Kidney glomerular epithelial cell (primary cell): Measurements from ENCODE around the gene NINJ1.

ENCODE experiments used
- DNase-seq: peaks from one replicate; lab custom pipeline; 2025; lab: John Stamatoyannopoulos, UW

Gene NINJ1

DNA sequence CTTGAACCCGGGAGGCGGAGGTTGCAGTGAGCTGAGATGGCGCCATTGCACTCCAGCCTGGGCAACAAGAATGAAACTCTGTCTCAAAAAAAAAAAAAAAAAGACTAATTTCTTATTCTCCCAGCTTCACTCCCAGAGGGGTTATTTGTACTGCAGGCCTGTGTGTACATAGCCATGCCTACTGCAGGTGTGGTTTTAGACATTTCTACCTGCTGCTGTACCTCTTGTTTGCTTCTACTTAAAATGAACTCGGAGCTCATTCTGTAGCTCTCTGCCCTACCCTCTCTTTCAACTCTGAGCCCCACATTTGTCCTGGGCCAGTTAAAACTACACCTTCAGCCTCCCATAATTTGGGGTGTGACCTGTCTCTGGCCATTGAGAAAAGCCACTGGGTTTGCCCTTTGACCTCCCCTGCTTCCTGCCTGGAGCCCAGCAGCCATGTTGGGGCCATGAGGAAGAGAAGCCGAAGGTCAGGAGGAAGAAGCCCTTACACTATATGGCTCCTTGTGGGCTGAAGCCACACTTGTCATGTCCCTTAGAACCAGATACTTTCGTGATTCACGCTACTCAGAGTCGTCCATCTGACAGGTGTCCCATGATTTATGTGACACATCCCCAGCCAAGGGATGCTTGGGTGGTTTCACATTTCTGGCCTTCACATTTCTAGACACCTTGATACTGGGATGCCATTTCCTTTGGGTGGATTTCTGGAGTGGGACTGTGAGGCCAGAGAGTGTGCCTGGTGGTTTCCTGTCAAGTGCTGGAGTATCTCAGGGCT lies 47.4 kb downstream of the NINJ1 start:
- no peak for DNase-seq

DNA sequence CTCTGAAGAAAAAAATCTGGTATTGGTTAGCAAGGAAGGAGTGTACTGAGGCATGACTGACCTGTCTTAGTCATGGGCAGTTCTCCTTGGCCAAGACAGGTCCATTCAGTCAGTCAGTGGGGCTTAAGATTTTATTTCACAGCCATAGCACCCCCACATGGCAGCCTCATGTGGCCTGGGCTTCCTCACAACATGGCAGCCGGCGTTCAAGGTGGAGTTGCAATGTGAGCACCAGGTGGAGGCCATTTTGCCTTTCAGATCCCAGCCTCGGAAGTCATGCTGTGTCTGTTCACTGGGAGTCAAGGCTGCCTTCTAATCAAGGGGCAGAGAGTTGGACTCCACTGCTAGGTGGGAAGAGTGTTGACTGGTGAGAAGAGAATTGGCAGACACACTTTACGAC lies 48.4 kb downstream of the NINJ1 start:
- DNase-seq: no peak

DNA sequence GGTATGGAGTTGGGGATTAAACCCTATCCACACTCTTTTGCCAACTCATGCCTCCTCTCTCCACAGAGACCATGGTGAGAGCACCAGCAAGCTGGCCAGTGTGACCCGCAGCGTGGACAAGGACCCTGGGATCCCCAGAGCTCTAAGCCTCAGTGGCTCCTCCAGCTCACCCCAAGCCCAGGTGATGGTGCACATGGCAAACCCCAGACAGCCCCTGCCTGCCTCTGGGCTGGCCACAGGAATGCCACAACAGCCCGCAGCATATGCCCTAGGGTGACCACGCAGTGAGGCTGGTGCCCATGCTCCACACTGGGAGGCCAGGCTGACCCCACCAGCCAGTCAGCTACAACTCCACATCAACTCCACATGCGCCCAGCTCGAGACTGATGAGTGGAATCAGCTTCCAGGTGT lies 49.6 kb downstream of the NINJ1 start:
- DNase-seq: no peak

DNA sequence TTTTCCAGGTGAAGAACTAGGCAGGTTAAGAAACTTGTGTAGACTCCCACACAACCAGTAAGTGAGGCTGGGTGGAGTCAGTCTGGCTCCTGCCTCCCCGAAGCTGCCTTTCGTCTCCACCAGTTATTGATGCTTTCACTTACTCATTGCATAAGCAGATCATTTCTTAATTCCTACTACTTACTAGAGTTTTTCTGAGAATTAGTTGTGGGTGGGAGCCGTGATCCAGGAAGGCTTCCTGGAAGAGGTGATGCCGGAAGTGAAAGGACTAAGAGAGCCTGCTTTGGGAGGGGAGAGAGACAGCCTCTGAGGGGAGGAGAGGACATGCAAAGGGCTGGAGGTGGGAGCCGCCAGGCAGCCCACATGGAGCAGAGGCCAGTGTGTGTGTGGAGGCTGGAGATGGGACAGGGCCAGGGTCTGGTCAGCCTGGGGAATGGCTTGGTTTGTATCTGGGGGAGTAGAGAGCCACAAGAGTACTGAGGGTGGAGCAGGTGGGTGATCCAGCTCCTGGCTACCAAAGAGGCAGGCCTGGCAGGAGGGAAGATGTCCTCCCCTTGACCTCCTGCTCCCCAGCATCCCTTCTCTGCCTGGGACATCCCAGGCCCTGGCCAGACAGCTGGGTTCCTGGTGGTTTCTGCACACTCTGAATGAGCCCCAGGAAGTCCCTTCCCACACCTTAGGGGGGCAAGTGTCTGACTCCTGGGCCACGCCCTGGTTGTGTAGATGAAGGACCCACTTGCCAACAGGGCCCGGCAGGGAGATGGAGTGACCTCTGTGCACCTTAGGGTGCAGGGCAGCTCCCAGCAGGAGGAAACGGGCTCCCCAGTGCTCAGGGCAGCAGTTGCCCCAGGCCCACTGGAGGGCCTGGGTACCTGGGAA lies 50.2 kb downstream of the NINJ1 start:
- no peak for DNase-seq

DNA sequence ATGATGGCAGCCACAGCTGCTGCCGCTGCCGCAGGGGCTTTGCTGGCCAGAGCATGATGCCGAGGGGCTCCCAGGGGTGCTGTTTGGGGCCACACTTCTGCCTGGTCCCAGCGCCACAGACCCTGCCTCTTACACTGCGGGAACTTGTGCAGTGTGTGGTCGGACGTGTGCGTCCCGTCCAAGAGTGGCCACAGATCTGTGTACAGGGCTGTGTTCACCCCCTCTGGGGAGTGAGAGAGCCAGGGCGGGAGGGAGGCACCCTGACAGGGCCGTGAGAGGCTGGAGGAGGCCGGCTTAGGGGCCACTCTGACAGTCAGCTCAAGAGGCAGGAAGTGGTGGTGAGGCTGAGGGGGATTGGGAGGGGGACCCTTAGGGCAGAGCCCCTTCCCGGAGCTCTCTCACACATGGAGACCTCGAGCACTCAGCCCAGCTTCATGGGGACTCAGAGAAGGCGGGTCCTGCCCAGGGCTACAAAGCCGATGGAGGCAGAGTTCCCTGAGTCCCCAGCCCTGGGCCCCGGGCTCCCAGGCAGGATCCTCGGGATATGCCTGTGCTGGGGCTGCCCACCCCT lies 51.1 kb downstream of the NINJ1 start:
- DNase-seq: no peak

DNA sequence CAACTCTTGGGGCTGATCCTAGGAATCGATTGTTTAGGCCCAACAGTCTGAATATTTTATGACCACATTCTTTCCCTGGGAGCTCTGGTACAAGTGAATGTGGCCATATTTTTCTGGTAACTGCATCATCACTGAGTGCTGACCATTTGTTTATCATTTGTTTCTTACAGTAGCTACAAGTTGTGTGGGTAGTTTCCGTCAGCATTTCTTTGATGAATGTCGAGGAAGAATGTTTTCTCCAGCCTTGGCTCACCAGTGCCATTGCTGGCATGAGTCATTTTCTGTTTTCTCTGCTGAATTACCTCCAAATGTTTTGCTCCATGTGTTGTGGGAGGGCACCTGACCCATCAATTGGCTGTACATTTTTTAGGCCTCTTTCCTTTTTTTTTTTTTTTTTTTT lies 52.1 kb downstream of the NINJ1 start:
- DNase-seq: no peak

DNA sequence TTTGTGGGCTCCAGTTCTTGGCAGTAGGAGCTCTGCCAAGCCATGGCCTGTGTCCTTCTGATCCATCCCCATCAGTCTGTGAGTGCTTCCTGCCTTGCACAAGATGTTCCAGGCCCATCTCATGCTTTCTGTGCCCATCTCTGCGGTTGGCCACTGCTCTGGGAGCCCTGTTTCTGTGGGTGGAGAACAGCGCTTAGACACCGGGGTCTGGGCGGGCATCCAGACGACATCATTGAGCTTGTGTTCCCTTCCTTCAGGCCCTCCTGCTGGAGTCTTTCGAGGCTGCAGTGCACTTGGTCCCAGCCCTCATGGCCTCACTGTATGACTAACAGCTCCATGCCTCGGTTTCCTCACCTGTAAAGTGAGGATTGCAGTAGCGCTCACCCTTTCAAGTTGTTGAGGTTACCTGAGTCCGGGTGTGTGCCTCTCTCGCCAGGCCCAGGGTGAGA lies 52.9 kb downstream of the NINJ1 start:
- DNase-seq: no peak

DNA sequence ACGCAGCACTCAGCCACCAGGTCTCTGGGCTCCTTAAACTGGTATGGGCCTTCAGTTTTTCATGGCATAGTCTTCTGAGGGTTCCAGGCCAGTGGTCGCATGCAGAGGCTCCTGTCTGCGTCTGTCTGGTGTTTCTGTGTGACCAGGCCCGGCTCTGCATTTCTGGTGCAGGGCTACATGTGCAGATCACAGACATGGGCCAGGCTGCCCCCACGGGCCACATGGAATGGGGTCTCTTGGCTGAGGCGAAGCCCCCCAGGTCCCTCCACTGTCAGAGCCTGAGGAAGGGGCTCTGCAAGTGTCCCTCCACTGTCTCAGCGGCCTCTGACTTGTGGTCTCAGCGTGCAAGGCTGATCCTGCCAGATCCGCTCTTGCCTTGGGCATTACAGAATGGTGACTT lies 53.6 kb downstream of the NINJ1 start:
- no peak for DNase-seq

DNA sequence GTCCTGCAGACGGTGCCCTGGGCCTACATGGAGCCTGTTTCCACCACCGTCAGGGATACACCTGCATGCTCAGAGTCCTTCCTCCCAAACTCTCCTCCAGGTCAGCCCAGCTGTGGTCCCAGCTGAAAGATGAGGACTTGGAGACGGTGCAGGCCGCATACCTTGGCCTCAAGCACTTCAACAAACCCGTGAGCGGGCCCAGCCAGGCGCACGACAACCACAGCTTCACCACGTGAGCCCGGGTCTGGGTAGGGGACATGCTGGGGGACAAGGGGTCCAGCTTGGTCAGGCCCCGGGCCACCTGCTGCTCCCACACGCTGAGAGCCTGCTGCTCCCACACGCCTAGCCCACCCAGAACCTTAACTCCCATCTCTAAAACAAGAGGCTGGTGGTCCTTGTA lies 54.7 kb downstream of the NINJ1 start:
- no peak for DNase-seq

DNA sequence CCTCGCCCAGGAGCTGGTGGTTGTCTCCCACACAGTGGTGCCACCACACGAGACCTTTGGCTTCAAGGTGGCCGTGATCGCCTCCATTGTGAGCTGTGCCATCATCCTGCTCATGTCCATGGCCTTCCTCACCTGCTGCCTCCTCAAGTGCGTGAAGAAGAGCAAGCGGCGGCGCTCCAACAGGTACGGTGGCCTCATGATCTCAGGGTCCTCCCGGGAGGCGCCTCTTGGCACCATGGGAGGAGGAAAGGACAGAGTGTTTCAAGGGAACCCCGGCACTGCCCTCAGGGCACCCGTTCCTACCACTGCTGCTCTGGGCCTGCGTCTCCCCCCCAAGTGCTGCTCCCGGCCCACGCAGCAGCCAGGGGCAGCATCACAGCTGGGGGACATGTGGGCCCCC lies 56.2 kb downstream of the NINJ1 start:
- no peak for DNase-seq

DNA sequence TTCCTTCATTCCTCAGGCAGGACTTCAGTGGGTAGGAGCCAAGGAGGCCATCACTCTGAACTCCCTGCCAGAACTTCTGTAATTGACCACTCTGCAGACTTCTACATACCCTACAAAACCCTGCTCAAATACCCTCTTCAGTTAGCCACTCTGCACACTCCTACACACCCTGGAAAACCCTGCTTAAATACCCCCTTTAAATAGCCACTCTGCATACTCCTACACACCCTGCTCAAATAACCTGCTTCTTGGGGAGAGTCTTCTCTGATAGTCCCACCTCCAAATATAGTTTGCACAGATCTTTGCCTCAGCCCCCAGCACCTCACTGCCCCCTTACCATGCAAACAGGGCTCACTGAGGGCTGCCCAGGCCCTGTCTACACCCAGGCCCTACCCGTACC lies 56.7 kb downstream of the NINJ1 start:
- DNase-seq: no peak

DNA sequence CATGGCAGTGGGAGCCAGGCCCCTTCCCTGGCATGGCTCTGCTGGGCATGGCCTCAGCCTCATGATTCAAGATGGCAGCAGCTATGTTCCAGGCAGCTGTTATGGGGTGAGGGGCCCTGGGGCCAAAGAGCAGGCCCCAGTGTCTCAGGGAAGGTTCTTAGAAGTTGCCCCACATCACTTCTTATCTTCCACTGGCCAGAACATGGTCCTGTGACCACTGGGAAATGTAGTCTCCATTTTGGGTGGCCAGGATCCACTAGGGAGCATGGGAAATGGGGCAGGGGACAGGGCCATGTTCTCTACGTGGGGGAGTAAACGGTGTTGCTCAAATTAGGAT lies 57.3 kb downstream of the NINJ1 start:
- DNase-seq: no peak

DNA sequence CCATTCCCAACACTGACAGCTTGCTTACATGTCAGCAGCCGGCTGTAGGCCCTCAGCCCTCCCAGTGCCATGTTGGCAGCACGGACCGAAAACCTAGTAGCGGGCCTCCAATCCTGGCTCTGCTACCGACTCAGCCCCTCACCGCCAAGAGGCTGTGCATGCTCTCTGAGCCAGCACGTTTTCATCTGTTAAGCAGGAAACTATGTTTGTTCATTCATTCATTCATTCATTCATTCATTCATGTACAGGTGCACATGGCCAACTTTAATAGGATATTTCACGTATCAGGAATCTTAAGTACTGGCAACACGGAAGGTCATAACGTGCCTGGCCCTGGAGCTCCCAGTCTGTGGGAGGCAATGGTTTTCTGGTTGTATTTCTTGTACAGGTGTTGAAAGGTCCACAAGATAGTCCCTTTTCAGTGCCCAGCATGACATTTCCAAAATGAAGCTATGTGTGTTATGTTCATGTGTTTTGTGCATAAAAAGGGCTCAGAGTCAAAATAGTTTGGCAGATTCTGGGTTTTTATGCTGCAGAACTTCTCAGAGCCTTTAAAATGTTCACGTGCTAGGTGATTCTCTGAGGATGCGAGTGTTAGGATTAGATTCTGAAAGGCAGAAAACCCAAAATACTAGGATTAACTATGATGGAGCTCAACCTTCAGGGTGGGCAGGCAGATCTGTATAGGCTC lies 57.8 kb downstream of the NINJ1 start:
- DNase-seq: no peak

DNA sequence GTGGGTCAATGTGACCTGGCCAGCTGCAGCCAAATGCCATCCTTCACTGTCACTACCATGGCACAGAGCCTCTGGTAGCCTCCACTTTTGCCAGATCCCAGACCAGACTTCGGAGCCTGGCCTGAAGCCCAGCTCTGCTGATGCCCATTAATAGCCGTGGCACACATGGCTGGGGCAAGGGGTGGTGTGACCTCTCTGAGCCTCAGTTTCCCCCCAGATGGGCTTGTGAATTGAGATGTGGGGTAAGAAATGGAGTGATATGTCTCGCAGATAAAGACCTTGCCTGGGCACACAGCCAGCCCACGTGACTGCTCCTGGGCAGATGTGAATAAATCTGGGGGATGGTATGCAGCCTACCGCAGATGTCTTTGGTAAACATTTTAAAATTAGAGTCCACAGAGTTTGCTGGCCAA lies 61.7 kb downstream of the NINJ1 start:
- DNase-seq: no peak
